ENCODE results near the gene AFF3.

The AFF3 gene

DNA sequence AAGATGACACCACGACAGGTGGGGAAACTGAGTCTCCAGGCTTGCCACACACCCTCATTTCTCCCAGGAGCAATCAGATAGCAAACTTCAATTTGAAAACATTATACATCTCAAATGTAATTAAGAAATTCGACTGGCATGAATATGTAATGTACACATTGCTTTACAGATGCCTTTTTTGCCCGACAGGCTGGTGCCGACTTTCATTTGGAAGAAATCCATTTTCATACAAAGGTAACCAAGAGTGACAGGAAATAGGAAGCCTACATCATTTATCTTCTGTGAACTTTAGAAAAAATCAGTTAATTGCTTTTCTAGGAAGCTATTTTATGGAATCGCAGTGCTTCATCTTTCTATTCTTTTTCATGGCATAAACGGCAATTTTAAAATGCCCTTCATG, 140.3 kb downstream of the AFF3 start:
- no peak for DNase-seq

DNA sequence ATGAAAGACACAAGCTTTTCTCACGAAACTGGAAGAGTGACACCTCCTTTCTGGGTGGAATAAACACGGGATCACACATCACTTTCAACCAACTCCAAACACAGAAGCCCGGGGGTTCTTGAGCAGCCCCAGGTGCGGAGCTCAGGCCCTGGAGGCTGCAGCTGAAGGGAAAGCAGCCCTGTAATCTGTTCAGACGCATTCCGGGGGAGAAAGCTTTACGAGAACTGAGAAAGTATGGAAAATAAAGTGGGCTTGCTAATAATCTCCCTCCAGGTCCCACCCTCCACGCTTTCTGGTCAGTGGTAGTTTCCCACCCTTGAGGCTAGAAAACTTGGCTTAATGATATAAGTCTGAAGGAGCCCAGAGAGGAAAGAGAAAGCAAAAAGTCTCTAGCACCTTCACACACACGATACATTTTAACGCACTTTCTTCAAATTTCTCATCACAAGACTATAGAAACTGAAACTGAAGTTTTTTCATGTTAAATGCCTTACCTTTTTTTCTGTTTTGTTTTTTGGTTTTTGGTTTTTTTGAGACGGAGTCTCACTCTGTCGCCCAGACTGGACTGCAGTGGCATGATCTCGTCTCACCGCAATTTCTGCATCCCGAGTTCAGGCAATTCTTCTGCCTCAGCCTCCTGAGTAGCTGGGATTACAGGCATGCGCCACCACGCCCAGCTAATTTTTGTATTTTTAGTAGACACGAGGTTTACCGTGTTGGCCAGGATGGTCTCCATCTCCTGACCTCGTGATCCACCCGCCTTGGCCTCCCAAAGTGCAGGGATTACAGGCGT, 141.3 kb downstream of the AFF3 start:
- DNase-seq, result no peak

DNA sequence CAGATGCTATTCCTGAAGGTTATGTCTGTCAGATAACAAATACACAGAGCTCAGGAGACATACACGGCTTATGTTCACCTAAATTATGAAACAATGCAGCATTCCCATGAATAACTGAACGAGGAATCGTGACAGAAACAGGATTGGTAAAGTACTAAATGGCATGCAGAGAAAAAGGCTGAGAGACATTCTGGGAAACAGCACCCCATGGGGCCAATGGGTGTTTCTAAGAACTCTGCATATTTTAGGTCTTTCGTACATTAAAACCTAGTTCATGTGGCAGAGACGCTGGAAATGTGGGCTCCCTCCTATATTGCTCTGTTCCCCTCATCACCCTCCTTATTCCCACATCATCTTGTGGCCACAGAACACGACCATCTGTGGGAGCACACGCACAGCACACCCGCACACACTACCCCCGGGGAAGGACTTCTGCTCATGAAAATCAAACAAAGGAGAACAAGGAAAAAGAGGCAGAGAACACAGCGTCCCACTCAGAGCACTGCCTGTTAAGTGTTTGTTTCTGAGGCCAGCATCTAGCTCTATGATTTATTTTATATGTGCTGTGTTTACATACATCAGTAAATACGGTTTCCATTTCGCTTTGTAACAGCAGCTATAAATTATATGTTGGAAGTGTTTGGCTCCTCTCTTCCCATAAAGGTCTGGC, 143.6 kb downstream of the AFF3 start:
- DNase-seq, result no peak

DNA sequence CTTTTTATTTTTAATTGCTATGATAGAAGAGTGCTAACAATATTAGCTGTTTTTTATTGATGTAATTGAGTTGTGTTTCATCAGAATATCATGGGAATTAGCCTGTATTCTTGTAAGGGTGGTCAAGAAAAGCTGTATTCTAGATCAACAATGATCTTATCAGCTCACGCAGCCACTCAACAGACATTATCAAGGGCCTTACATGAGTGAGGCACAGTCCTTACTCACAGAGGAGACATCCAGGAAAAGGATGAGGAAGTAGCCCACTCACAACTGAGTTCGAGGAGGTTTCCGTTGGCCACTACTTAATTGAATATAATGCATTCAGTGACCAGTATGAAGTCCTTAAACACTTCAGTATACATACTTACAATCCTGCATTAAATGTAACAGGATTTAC, 152.5 kb downstream of the AFF3 start:
- no peak for DNase-seq

DNA sequence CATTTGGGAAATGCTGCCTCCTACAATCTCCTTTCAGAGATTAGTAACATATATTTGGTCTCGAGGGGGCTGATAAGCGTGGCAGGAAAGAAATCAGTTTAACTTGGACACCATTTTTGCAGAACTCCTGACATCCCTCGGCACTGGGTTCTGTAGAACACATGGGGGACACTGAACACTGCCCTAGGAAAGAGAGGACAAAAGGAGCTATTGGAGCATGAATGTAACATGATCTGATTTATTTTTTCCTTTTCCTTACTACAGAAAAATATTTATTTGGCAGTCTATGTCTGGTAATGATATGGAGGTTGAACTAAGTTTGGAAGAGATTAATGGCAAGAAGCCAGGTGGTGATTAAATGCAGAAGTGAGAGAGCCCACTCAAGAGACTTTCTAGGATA, 153.8 kb downstream of the AFF3 start:
- DNase-seq, result no peak

DNA sequence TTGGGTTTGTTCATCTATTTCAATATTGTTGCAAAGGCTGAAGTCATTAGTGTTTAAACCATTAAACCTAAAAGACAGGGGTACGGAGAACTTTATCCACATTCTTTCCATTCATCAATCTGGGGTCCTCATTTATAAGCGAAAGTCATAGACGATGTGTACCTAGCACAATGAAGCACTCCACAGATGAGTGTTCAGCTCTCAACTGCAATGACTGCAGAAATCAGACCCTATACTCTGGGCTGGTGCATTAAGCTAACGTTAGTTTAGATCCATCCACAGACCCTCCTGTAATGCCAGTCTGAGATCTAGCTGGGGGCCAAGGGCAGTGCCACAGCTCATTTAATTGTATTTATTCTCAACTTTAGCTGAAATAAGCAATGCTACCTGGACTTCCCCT, 155.2 kb downstream of the AFF3 start:
- no peak for DNase-seq

DNA sequence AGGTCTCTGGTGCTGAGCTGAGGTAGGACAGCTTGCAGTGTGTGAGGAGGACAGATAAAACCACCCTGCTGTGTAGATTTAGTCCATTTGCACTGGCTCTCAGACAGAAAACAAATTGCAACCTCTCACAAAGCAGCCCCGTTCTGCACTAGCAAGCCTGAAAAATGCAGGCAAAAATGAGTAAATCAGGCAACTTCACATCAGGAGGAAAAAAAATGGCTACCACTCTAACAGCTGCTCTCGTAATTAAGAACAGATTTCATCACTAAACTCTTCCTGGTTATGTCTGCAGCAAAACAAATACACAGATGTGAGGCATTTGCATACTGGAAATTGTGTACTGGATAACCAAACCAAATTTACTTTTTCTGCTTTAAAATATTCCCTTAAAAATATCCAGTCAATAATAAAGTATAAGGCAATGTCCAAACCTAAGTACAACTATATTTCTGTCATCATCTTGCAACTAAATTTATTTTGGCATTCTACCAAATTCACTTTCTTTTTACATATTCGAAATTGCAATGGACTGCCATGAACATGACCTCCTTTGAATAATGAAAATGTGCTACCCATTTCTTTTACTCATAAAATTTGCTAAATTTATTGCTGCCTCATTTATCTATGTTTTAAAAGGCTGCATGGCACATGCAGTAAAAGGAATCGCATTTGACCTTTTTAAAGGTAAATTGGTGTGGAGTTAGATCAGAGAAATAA, 157.4 kb downstream of the AFF3 start:
- peak; percentile 47 for DNase-seq

DNA sequence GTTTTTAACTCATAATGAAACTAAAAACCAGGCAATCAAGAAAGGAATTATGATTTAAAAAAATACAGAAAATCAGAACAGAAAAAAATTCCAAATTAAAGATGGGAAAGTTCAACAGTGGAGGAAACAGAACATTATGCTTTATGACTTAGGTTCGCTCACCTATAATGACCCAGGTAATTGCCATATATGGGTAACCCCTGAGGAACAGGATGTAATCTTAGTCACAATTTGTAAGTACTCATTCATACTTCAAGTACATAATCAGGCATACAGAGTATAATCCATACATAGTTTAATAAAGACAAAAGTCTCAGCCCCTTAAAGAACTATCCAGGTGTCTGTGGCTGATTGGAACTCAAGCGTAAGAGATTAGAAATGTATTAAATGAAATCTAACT, 159.6 kb downstream of the AFF3 start:
- DNase-seq, result no peak

DNA sequence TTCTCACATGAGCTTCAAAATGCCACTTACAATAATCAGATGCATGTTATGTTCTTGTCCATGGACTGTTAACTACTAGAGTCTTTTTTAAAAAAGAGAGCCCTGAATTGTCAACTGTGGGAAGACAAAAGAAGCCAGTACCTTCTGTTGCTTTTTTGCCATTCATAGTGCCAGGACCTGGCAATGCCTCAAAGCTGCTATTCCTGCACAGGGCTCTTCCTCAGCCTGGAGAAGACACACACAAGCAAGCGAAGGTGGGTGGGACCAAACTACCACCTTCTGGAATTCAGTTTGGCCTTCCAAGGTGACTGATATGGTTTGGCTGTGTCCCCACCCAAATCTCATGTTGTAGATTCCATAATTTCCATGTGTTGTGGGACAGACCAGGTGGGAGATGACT, 160.6 kb downstream of the AFF3 start:
- DNase-seq, result no peak

DNA sequence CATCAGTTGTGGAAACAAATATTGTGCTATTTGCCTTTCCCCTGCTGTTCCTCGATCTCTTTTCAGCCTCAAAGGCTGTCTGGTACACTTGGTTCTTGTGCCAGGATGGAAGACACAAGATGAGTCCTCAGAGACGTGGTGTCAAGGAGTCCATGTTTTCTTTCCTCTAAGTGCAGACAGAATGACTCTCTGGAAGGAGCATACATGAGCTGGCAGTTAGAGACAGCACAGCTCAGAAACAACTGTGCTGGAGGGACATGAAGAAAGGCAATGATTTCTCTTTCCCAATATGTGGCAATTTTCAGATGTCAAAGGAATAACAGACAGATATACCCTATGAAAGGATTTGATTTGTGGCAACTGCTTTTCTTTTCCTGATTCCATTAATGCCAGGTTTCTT, 162.2 kb downstream of the AFF3 start:
- DNase-seq, result no peak

DNA sequence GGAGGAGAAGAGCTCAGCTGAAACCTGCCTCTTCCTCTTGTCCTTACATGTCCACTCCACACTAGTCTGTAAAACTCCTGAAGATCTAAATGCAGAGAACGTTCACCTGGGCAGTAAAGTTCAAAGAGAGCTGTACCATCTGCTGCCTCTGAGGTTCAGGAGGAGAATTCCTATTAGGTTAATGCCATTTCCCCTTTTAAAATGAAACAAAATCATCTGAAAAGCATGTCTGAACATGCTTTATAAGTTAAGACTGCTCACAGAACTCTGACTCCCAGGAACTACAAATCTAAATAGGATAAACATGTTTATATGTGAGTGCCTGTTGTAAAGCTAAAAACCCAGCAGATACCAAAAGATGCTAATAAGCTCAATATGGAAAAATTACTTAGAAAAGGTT, 164.4 kb downstream of the AFF3 start:
- no peak for DNase-seq

DNA sequence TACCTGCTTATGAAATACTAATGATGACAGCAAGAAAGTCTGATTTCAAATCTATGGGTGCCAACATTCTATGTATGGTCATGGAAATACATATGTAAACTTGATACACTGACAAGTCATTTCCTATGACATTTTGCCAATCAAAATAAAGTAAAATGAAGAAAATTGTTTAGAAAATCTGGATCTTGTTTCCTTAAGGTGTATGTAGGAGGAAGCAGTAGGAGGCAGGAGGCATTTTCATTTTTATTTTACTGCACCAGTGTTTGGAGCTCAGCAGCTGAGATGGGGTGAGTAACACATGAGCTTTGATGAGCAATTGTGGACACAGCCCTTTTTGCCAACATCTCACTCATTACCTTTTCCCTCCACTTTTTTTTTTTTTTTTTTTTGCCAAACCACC, 167.0 kb downstream of the AFF3 start:
- DNase-seq, result no peak

DNA sequence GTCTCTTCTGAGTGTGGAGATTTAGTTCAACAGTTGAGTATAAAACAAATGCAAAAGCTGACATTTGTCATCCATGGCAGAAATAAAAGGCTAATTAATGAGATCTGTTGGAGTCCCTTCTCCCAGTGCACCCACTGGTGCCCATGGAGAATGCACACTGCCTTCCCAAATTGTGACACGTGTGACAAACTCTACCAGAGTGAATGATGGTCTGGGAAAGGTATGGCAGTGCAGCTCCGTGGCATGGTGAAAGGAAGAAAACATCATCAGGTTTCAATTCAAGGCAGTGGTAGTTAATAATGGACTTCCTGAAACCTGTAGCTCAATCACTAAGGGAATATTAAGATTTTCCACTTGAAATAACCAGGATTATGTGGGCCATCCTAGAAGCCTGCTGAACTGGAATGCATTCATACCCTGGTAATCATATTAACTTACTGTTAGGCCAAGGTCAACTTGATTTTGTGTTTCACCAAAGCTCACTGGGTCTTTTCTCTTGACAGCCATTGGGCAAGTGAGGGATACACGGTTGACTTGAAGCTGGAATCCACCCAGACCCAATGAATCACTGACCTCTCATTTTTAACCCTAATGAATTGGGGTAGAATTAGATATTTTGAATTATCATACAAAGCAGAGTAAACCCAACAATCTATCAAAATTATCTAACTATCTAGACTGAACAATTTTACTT, 167.6 kb downstream of the AFF3 start:
- DNase-seq, result no peak

DNA sequence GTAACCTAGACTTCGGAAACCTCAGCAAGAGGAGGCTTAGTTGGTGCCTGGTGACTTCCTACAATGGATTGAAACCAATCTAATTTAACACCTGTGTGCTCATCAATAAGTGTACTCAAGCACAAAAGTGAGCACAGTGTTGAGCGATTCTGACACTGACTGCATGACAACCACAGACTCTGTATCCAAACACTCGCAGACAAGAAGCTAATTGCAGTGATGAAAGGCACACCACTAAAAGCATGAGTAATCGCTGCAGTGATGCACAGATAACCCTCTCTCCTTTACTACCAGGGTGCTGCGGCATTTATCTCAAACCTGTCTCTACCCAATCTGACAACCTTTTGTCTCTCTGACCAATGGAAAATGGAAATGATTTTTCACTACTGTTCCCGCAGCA, 168.1 kb downstream of the AFF3 start:
- DNase-seq, result no peak

DNA sequence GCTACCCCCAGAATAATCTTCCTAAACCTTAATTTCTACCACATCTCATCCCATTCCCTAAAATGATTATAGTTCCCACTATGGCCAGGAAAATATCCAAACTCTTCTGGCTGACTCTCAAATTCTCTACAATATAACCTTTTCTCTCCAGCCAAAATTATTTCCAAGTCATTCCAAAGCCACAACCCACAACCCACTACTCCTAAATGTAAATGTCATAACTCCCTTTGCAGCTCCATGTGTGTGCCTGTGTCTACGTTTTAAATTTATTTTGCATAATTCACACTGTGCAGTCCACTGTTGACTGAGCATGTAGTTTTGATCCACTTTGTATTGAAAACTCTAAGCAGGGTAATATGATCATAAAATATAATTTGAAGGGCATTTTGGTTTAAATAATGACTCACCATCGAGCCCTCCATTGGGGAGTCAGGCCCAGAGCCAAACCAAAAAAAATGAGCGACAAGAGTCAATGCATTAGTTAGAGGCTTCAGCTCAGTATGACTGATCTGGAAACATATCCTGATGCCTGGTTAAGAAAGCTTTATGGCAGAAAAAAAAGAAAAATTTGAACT, 171.0 kb downstream of the AFF3 start:
- no peak for DNase-seq

DNA sequence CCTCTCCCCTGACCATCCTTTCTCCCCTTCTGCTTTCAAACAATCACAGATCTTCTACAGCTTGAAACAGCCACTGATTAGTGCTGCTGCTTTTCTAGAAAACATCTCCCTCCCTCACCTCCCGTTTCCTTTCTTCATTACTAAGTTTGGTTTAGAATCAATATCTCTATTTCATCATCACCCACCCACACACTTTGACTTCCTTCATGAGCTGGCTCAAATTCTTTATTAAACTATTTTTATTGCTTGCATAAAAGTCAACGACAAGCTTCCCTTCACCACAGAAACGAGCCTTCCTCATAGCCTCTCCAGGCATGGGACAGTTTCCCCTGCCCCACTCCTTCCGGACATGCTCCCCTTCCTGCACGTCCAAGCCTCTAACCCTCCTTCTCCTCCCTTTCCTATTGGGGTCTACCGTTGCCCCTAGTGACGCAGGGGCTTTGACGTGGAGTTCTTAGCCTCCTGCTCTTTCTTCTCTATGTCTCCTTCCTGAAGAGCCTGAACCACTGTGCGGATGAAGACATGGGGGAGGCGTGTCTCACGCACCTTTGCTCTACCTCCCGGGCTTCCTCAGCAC, 172.0 kb downstream of the AFF3 start:
- no peak for DNase-seq

DNA sequence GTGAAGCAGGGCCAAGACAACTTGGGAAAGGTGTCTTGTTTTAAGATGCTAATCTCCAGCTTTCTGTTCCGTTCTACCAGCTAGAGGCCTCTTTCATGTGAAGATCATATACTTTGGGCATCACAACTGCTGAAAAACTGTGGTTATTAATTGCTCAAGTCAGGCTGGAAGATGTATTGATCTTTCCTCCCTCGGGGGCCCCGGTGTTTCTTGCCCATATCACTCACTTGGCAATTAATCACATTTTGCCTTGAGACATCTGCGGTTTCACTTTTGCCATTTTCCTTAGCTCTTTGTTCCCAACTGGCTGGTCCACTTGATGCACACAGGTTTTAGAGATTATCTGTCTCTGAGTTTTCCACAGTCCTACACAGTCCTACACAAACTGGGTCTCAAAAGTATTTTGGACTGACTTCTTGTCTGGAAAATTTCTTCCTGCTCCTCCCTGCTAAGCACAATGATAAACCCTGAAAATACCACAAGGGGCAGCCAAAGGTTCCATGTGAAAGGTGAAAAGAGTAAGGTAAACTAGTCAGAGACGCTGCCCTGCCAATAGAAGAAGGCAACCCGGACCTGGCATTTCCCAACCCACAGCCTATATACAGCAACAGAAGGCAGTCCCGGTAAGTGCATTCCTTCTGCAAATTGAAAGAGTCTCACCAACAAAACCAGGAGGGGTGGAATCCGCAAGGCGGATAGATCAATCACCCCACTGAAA, 181.0 kb downstream of the AFF3 start:
- no peak for DNase-seq

DNA sequence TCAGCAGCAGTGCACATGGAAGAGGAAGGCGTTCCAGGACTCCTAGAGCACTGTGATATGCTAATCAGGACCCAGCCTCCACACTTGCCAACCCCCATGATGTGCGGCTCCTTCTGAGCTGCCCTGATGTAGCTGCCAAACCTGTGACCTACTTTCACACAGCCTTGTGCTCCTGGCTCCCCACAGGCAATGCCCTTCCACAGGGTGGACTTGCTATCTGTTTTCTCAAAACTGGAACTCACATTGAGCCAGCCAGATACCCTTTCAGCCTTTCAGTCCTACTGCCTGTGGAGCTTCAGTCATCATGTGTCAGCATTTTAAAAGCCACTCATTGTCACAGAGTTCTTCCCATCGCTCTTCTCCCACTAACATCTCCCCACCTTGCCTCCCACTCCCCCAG, 181.6 kb downstream of the AFF3 start:
- no peak for DNase-seq

DNA sequence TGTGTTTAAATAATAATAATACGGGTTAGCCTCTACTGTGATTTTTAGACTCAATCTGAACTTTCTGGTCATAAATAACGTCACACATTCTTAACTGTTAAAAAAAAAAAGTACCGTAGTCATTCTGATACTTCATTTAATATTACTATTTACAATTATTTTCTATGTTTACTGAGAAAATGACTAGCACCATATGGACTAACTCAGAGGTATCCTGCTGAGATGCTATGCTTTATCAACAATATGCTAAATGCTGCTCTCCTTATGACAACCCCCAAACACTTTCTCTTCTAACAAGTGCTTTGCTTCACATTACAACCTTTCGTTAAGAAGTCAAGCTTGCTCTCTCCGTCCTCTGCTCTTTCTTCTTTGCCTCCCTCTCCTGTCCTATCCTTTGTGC, 182.1 kb downstream of the AFF3 start:
- no peak for DNase-seq

DNA sequence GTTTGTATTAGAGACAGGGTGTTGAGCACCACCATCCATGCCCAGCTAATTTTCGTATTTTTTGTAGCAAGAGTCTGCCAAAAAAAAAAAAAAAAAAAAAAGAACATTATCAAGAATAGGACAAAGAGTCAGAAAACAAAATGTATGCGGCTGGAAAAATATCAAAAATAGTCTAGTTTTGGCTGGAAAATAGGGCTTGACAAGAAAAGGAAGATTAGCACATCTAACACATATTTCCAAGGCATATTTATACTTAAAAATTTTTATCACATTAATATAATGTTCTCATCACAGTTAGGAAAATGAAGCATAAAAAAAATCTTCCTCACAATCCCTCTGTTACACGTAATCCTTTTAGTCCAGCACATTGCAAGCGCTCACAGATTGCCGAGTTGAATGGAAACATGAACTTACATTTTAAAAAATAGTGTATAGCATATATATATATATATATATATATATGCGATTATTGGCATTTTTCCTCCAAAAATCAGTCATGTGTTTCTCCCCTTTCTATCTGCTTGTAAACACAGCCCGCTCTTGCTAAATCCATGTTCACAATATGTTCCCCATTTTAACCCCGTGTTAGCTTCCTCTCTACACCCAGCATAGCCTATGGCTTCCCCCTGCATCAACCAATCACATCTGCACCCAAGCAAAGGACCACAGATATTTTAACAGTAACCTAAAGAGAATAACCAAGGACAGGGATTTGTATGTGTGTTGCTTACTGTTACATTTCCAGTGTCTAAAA, 183.0 kb downstream of the AFF3 start:
- no peak for DNase-seq
